Measurements from ENCODE around the gene TPCN2. TPM values are rescaled to one million over a fixed set of nuclear protein-coding genes. Genes with fewer than 3 reads are reported as not detected.

Gene TPCN2
- total RNA-seq, 1 donor from 2014 or later: 9.5 TPM

DNA sequence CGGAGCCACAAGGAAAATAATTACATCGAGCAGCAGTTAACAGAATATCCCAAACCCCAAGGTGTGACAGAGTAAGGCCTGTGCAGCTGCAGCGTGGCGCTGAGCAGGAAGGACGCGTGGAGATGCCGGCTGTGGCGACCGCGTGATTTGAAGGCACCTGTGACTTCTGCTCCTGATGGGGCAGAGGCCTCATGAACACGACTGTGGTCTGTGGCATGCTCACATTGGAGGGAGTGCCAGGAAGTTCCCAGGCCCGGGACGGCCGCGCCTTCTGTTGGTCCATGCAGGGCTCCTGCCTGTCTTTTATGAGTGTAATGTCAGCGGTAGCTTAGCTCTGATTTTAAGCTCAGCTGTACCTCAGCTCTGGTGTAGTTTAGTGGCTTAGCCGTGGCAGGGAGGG is 50.4 kb downstream of the TPCN2 start:
- H3K4me2 ChIP-seq (ENCODE audit: low read length): no peak overlapping the region
- Mint-ChIP-seq H3K27ac (ENCODE audit: unreplicated experiment) (no peak overlapping the region), H3K4me1 (ENCODE audit: low read depth, unreplicated experiment) (no peaks in the 10 kb centered on the region), H3K9me3 (ENCODE audit: unreplicated experiment) (no peaks in the 10 kb centered on the region), H3K4me3 (ENCODE audit: unreplicated experiment) (no peak overlapping the region), H3K27me3 (ENCODE audit: low read depth, unreplicated experiment) (peaks cover 39% of the 10 kb centered on the region), H3K36me3 (ENCODE audit: low read depth, unreplicated experiment) (peaks cover 2% of the 10 kb centered on the region)
- H4K20me1 ChIP-seq (ENCODE audit: insufficient read depth, low read length): peaks cover 10% of the 10 kb centered on the region
- H3K9me3 ChIP-seq (ENCODE audit: insufficient read depth, low read depth, low read length): no peaks in the 10 kb centered on the region
- no peak overlapping the region for H2AFZ ChIP-seq (ENCODE audit: low read depth, low read length)
- no peak for FAIRE-seq
- H3K9ac ChIP-seq (ENCODE audit: low read length): no peak overlapping the region
- no peak for TF ChIP-seq CTCF (IDR thresholded peaks at IDR 0.05; ENCODE audit: insufficient read depth, low read depth, low read length)
- TF ChIP-seq EZH2 (IDR thresholded peaks at IDR 0.05; ENCODE audit: insufficient read depth, low read length): no peak
- DNase-seq (ENCODE audit: low read depth): no peak
- no peak overlapping the region for H3K4me3 ChIP-seq (ENCODE audit: insufficient read depth, low read depth, low read length)
- H3K4me1 ChIP-seq (ENCODE audit: insufficient read depth, low read length): no peaks in the 10 kb centered on the region
- no peaks in the 10 kb centered on the region for H3K79me2 ChIP-seq (ENCODE audit: insufficient read depth, low read length)
- peaks cover 8% of the 10 kb centered on the region for H3K27me3 ChIP-seq (ENCODE audit: insufficient read depth, low read length)
- H3K36me3 ChIP-seq (ENCODE audit: insufficient read depth, low read length): no peaks in the 10 kb centered on the region
- no peak overlapping the region for H3K27ac ChIP-seq (ENCODE audit: low read depth, low read length)

DNA sequence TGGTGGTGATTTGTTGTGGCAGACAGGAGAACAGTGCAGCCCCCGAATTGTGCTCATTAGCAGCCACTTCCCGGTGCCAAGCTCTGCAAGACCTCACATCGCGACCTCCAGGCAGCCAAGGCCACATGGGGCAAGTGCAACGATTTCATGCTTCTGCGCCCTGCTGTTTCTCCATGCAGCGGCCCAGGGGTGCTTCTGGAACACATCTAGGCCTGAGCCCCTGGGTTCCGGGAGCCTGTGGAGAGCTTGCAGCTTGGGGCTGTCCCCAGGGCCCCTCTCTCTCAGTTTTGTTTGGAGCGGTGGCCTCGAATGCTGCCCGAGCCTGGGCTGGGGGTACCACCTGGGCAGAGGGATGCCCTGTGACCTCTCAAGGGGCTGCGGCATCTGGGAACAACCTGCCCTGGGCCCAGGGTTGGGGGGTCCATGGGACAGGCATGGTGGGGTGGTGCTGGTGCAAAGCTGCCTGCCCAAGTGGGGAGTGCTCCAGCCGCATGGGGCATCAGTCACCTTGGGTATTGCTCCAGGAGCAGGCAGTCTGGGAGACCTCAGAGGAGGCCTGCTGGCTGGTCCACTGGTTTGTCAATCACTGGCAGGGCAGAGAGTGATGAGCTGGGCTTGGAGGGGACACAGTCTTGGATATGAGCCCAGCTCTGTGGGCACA is 51.9 kb downstream of the TPCN2 start:
- no peaks in the 10 kb centered on the region for H3K4me1 ChIP-seq (ENCODE audit: insufficient read depth, low read length)
- peaks cover 2% of the 10 kb centered on the region for H3K36me3 Mint-ChIP-seq (ENCODE audit: low read depth, unreplicated experiment)
- no peak for DNase-seq (ENCODE audit: low read depth)
- no peak for TF ChIP-seq EZH2 (IDR thresholded peaks at IDR 0.05; ENCODE audit: insufficient read depth, low read length)
- no peak for TF ChIP-seq CTCF (IDR thresholded peaks at IDR 0.05; ENCODE audit: insufficient read depth, low read depth, low read length)
- no peak overlapping the region for H3K9ac ChIP-seq (ENCODE audit: low read length)
- no peak overlapping the region for H3K27ac Mint-ChIP-seq (ENCODE audit: unreplicated experiment)
- no peaks in the 10 kb centered on the region for H3K4me1 Mint-ChIP-seq (ENCODE audit: low read depth, unreplicated experiment)
- peaks cover 2% of the 10 kb centered on the region for H4K20me1 ChIP-seq (ENCODE audit: insufficient read depth, low read length)
- H3K27me3 ChIP-seq (ENCODE audit: insufficient read depth, low read length): peaks cover 8% of the 10 kb centered on the region
- no peak overlapping the region for H3K27ac ChIP-seq (ENCODE audit: low read depth, low read length)
- H3K79me2 ChIP-seq (ENCODE audit: insufficient read depth, low read length): no peaks in the 10 kb centered on the region
- no peaks in the 10 kb centered on the region for H3K9me3 ChIP-seq (ENCODE audit: insufficient read depth, low read depth, low read length)
- peaks cover 48% of the 10 kb centered on the region for H3K27me3 Mint-ChIP-seq (ENCODE audit: low read depth, unreplicated experiment)
- no peaks in the 10 kb centered on the region for H3K36me3 ChIP-seq (ENCODE audit: insufficient read depth, low read length)
- no peak for FAIRE-seq
- H3K9me3 Mint-ChIP-seq (ENCODE audit: unreplicated experiment): no peaks in the 10 kb centered on the region
- H3K4me3 ChIP-seq (ENCODE audit: insufficient read depth, low read depth, low read length): no peak overlapping the region
- H3K4me3 Mint-ChIP-seq (ENCODE audit: unreplicated experiment): no peak overlapping the region
- no peak overlapping the region for H2AFZ ChIP-seq (ENCODE audit: low read depth, low read length)
- H3K4me2 ChIP-seq (ENCODE audit: low read length): no peak overlapping the region

DNA sequence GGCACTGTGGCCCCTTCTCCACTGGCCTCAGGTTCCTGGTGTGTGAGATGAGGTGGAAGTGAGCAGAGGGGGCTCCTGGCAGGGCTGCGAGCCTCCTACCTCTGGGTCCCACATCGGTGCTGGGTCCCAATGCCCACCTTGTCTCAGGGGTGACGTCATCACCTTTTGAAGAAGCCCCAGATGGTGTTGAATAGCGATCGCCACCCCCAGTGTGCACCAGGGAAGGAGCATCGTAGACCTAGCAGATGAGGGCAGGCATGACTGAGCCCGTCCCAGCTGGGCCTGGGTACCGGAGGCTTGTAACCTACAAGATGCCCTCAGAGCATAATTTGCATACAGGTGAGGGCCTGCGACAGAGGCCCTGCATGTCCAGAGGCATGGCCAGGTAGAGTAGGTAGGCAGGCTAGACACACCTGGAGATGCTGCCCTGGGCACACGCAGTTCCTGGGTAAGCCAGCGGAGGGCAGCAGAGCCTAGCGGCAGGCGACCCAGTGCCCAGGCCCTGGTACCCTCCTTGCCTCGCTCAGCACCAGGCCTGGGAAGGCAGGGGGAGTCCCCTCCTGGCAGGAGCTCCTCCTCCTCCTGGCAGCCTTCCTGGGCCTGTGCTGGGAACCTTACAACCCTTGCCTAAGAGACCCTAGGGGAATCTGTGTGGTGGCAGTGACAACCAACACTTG is 52.5 kb downstream of the TPCN2 start:
- DNase-seq (ENCODE audit: low read depth) (peak; percentile 36), FAIRE-seq (no peak)
- no peak overlapping the region for H3K27ac Mint-ChIP-seq (ENCODE audit: unreplicated experiment)

More for the DNA sequence above, 52.5 kb downstream of the TPCN2 start:
- H3K36me3 Mint-ChIP-seq (ENCODE audit: low read depth, unreplicated experiment): peaks cover 2% of the 10 kb centered on the region
- no peak overlapping the region for H3K9ac ChIP-seq (ENCODE audit: low read length)
- no peaks in the 10 kb centered on the region for H3K9me3 ChIP-seq (ENCODE audit: insufficient read depth, low read depth, low read length)
- peaks cover 2% of the 10 kb centered on the region for H4K20me1 ChIP-seq (ENCODE audit: insufficient read depth, low read length)
- no peaks in the 10 kb centered on the region for H3K36me3 ChIP-seq (ENCODE audit: insufficient read depth, low read length)
- TF ChIP-seq EZH2 (IDR thresholded peaks at IDR 0.05; ENCODE audit: insufficient read depth, low read length) (no peak), CTCF (IDR thresholded peaks at IDR 0.05; ENCODE audit: insufficient read depth, low read depth, low read length) (peak; percentile 89)
- no peaks in the 10 kb centered on the region for H3K79me2 ChIP-seq (ENCODE audit: insufficient read depth, low read length)
- H3K4me1 Mint-ChIP-seq (ENCODE audit: low read depth, unreplicated experiment): no peaks in the 10 kb centered on the region
- no peak overlapping the region for H3K4me2 ChIP-seq (ENCODE audit: low read length)
- no peak overlapping the region for H3K4me3 ChIP-seq (ENCODE audit: insufficient read depth, low read depth, low read length)
- H3K9me3 Mint-ChIP-seq (ENCODE audit: unreplicated experiment): no peaks in the 10 kb centered on the region
- H3K27me3 ChIP-seq (ENCODE audit: insufficient read depth, low read length): peaks cover 8% of the 10 kb centered on the region
- H2AFZ ChIP-seq (ENCODE audit: low read depth, low read length): no peak overlapping the region
- H3K27ac ChIP-seq (ENCODE audit: low read depth, low read length): no peak overlapping the region
- no peak overlapping the region for H3K4me3 Mint-ChIP-seq (ENCODE audit: unreplicated experiment)
- peaks cover 46% of the 10 kb centered on the region for H3K27me3 Mint-ChIP-seq (ENCODE audit: low read depth, unreplicated experiment)
- no peaks in the 10 kb centered on the region for H3K4me1 ChIP-seq (ENCODE audit: insufficient read depth, low read length)
